Activated T-cell treated with anti-CD3 and anti-CD28 coated beads, Interleukin-2, amount 50 U/mL, for 24 hours (primary cell): Measurements from ENCODE around the gene ORM2.
"Not testable (repeated sequence)": the region's sequence is repeated elsewhere in the genome, so short reads cannot be mapped to it uniquely, and the experiment has no call there.

ENCODE experiments used
- DNase-seq: peaks from one replicate; pipeline ENCODE4 v3.0.0-alpha.2; 2020
- H3K27ac Mint-ChIP-seq: 2 replicates; pipeline ENCODE4 v1.8.0; 2020; ENCODE audit warnings: mild to moderate bottlenecking, mixed read lengths
- H3K27me3 Mint-ChIP-seq: 2 replicates; pipeline ENCODE4 v1.8.0; 2020; ENCODE audit warnings: mixed read lengths
- H3K36me3 Mint-ChIP-seq: 2 replicates; pipeline ENCODE4 v1.8.0; 2020; ENCODE audit warnings: low read depth, mixed read lengths
- H3K4me1 Mint-ChIP-seq: 2 replicates; pipeline ENCODE4 v1.8.0; 2020; ENCODE audit warnings: low read depth, mixed read lengths
- H3K4me3 Mint-ChIP-seq: 2 replicates; pipeline ENCODE4 v1.8.0; 2020; ENCODE audit warnings: mild to moderate bottlenecking, moderate library complexity, mixed read lengths
- H3K9me3 Mint-ChIP-seq: 2 replicates; pipeline ENCODE4 v1.8.0; 2020; ENCODE audit warnings: mixed read lengths

The ORM2 gene

DNA sequence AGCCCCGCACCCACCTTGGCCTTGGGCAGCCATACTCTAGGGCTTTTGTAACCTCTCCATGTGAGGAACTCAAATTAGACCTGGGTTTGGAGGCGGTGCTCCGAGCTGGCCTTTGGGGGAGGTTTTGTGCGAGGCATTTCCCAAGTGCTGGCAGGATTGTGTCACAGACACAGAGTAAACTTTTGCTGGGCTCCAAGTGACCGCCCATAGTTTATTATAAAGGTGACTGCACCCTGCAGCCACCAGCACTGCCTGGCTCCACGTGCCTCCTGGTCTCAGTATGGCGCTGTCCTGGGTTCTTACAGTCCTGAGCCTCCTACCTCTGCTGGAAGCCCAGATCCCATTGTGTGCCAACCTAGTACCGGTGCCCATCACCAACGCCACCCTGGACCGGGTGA, at the start of gene ORM2:
Gene ORM2, plus strand, starts transcription at position 245 of the 398 bp plus-strand sequence. Its CDS starts 36 bp downstream, at position 281.
- not testable (repeated sequence) for H3K27me3 Mint-ChIP-seq, H3K4me3 Mint-ChIP-seq, H3K9me3 Mint-ChIP-seq, H3K36me3 Mint-ChIP-seq, DNase-seq
- peak within 1 kb of the TSS; percentile 60 for H3K27ac Mint-ChIP-seq
- peaks cover 15% of the 10 kb centered on the region for H3K4me1 Mint-ChIP-seq

DNA sequence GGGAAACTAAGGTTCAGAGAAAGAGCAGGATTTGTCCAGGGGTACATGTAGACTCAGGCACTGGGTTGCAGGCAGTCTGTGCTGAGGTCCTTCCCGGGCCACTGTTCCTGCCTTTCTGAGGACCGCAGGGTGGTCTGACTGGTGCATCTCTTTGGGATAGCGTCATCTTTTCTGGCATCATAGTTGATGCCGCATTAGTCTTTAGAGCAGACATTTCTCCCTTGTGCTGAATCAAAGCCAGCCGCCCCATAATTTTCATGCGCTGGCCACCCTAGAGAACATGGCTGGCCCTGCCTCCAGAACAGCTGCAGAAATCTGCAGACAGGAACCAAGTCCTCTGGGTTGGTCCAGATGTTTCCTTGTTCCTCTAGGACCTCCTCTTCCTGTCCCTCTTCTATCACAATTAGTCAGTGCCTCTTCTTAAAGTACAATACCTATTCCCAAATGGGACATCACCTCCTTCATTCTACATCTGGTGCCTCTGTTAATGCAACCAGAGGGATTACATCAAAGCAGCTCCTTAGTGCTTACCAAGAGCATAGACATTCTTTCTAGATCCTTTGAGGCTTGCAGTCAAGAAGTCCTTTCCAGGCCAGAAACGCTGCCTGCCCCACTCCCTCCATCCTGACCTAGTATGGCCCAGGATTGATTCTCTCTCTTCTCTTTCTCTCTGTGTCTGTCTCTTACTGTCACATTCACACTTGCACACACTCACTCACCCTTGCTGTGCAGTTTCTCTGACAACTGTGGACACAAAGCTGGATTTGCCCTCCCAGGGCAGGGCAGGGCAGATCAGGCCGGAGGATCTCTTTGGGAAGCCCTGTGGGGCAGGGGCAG, 48.8 kb upstream of the ORM2 start:
- no peak overlapping the region for H3K4me3 Mint-ChIP-seq
- no peak overlapping the region for H3K27ac Mint-ChIP-seq
- no peaks in the 10 kb centered on the region for H3K4me1 Mint-ChIP-seq
- H3K36me3 Mint-ChIP-seq, result no peaks in the 10 kb centered on the region
- DNase-seq, result no peak
- H3K9me3 Mint-ChIP-seq, result no peaks in the 10 kb centered on the region
- H3K27me3 Mint-ChIP-seq, result no peaks in the 10 kb centered on the region

DNA sequence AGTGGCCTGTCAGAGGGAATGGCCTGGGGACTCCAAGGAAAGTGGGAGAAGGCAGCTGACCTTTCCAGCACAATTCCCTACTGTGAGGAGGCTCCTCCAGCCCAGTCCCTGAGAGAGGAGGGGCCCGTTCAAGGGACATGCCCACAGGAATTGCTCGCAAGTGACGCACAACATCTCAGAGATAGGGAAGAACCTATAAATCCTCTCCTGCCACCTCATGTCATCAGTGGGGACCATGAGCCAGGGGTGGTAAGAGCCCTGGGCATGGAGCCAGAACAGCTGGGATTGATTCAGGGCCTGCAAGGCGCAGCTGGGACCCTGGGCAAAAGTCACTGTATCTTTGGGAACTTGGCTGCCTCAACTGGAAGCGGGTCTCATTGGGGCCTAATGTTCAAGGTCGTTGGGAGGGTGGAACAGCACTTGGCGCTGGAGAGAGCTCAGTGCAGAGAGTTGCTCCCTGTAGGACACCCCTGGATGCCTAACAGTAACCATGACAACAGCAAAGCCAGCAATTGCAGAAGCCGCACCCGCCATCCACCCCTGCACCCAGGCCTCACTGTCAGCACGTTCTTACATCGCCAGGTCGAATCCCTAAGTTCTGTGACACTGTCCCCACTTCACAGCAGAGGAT, 48.1 kb upstream of the ORM2 start:
- no peak for DNase-seq
- no peak overlapping the region for H3K27ac Mint-ChIP-seq
- H3K36me3 Mint-ChIP-seq, result no peaks in the 10 kb centered on the region

DNA sequence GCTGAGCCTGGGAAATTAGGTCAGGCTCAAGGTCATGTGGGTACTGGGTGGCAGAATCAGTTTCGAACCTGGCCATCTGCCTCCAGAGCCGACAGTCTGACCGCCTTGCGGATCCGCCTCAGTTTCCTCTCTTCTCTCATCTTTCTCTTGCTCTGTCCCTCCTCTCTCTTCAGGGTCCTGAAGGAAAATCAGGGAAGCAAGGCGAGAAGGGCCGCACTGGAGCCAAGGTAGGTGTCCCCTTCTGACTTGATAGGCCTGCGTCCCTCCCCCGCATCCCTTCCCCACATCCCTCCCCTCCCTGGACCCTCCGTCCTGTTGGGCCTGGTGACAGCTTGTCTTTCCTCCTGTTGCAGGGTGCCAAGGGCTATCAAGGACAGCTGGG, 47.6 kb upstream of the ORM2 start:
- no peaks in the 10 kb centered on the region for H3K9me3 Mint-ChIP-seq
- no peaks in the 10 kb centered on the region for H3K4me1 Mint-ChIP-seq
- DNase-seq, result no peak
- no peak overlapping the region for H3K4me3 Mint-ChIP-seq
- no peaks in the 10 kb centered on the region for H3K36me3 Mint-ChIP-seq
- no peak overlapping the region for H3K27ac Mint-ChIP-seq
- no peaks in the 10 kb centered on the region for H3K27me3 Mint-ChIP-seq

More for the DNA sequence above, 48.1 kb upstream of the ORM2 start:
- no peaks in the 10 kb centered on the region for H3K9me3 Mint-ChIP-seq
- no peaks in the 10 kb centered on the region for H3K27me3 Mint-ChIP-seq
- no peak overlapping the region for H3K4me3 Mint-ChIP-seq
- H3K4me1 Mint-ChIP-seq, result no peaks in the 10 kb centered on the region

DNA sequence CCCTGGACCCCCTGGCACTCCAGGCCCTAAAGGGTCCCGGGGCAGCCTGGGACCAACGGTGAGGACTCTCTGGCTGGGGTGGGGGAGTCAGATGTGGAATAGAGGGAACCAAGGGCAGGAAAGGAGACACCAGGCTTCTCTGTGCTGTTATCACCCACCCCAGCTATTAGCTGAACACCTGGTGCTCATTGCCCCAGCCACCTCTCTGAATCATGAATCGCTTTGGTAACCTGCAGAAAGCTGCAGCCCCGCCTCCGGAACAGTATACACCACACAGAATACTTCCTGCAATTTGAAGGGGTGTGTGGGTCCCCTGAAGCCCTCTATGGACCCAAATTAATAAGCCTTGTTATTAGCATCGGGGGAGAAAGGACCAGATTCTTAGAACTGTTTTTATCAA, 47.2 kb upstream of the ORM2 start:
- no peaks in the 10 kb centered on the region for H3K36me3 Mint-ChIP-seq
- no peak overlapping the region for H3K4me3 Mint-ChIP-seq
- no peaks in the 10 kb centered on the region for H3K4me1 Mint-ChIP-seq
- H3K27ac Mint-ChIP-seq, result no peak overlapping the region
- H3K9me3 Mint-ChIP-seq, result no peaks in the 10 kb centered on the region
- DNase-seq, result no peak
- no peaks in the 10 kb centered on the region for H3K27me3 Mint-ChIP-seq

DNA sequence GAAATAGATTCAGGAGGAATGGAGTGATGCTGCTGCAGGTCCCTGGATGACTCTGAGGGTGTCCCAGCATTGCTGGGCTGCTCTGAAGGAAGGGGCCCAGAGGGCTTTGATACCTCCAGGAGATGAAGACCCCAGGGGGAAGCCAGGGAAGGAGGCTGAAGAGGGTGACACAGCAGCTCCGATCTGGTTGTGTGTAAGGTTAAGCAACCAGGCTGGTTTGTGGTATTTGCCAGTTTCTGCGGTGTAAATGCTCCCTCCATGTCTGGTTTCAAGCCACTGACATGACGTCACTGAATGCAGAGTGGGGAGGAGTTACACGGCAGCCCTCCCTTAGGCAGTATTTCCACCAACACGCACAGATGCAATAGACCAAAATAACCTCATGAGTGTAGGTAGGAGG, 46.7 kb upstream of the ORM2 start:
- DNase-seq, result no peak
- Mint-ChIP-seq H3K4me1 (no peaks in the 10 kb centered on the region), H3K9me3 (no peaks in the 10 kb centered on the region), H3K36me3 (no peaks in the 10 kb centered on the region), H3K4me3 (no peak overlapping the region), H3K27me3 (no peaks in the 10 kb centered on the region), H3K27ac (peak overlapping the region; percentile 34)

DNA sequence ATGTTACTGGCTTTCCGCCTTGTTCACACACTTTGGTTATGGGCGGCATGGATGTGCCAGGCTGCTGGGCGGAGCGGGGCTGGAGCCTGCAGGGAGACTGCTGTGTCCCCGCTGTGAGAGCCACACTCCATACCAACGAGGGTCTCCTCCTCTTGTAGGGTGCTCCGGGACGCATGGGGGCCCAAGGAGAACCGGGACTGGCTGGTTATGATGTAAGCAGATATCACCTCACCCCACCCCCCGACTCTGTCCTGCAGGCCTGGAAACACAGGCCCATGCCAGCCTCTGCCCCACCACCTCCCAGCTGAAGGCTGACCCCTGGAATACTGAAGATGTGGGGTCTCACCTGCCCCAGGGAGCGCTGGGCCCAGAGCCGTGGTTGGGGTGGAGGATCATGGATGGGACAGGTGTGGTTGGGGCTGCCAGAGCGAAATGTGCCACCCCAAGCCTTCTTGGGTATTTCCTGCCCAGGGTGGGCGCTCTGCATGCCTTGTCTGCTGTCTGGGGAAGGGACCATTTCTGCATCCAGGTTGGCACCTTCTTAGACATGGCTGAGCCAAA, 46.0 kb upstream of the ORM2 start:
- Mint-ChIP-seq H3K36me3 (no peaks in the 10 kb centered on the region), H3K9me3 (no peaks in the 10 kb centered on the region), H3K4me3 (no peak overlapping the region), H3K27me3 (no peaks in the 10 kb centered on the region), H3K27ac (no peak overlapping the region), H3K4me1 (no peaks in the 10 kb centered on the region)
- DNase-seq, result no peak

DNA sequence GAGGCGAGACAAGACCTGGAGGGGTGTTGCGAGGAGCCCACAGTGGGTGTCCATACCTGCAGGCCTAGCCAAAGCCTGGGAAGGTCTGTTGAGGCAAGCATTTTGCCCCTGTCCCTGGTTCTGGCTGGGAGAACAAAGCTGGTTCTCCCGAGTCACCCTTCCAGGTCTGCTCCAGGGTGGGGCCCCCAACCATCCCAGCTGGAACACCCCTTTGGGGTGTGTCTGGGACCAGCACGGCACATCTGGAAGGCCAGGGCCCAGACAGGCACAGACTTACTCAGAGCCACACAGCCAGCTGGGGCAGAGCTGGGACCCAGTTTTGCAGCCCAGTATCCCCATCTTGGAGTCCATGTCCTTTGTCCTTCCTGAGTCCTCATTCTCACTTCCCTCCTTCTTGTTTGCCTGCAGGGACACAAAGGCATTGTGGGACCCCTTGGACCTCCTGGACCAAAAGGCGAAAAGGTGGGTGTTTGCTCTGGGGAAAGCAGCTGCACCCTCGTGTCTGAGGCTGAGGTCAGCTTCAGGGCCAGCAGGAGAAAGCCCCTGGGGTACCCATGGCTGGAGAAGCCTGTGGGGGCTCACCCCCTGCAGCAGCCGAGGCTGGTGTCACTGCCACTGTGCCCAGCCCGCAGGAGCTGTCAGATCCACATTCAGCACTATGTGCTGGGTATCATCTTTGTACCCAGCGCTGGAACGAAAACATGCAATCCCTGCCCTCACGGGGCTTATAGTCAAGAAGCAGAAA, 45.2 kb upstream of the ORM2 start:
- Mint-ChIP-seq H3K27me3 (no peaks in the 10 kb centered on the region), H3K27ac (no peak overlapping the region), H3K4me3 (no peak overlapping the region), H3K9me3 (no peaks in the 10 kb centered on the region), H3K36me3 (no peaks in the 10 kb centered on the region), H3K4me1 (no peaks in the 10 kb centered on the region)
- no peak for DNase-seq

DNA sequence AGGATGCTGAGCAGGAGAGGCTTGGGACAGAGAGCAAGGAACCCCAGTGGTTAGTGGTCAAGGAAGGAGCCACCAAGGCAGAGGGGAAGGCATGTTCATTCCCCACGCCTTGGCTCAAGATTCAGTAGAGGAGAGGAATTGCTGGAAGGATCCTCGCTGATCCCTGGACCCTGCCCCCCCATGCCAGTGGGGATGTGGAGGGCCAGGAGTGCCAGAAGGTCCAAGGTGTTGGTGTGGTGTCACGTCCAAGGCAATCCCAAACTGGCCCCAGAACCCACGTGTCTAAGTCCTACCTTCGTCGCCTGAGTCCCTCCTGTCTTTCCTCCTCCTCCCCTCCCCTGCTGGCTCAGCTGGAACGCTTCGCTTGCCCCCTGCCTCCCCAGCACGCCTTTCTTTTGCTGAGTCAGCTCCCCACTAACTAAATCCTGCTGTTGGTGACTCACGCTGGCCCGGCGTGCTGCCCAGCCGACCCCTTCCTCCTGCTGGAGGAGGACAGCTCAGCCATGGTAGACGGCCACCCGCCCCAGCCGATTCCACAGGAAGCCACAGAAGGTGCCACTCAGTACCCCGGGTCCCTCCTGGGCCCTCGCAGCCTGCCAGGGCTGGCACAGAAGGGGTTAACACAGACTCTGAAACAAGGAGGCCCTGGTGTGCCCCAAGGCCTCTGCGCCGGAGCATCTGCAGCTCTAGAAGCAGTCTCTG, 44.4 kb upstream of the ORM2 start:
- H3K27me3 Mint-ChIP-seq, result no peaks in the 10 kb centered on the region
- H3K4me3 Mint-ChIP-seq, result no peak overlapping the region
- DNase-seq, result no peak
- no peak overlapping the region for H3K27ac Mint-ChIP-seq
- no peaks in the 10 kb centered on the region for H3K4me1 Mint-ChIP-seq
- H3K9me3 Mint-ChIP-seq, result no peaks in the 10 kb centered on the region
- H3K36me3 Mint-ChIP-seq, result no peaks in the 10 kb centered on the region

DNA sequence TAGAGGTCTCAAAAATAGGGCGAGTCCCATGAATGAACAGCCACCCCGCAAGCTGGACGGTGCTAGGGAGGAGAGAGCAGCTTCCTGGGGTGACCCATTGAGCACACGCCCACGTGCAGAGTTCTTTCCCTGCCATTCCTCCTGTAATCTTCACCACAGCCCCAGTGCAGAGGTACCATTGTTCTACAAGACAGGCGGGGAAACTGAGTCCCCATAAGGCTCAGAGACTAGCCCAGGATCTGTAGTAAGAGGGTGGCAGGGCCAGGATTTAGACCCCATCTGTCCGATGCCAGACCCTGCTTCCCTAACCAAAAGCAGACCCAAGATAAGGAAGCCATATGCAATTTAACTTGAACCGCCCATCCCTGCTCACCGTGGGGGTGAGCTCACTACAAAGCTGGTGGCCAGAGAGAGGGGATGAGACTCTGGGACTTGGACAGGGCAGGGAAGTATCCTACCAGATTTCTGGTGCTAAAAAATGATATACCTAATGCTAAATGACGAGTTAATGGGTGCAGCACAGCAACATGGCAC, 43.5 kb upstream of the ORM2 start:
- Mint-ChIP-seq H3K9me3 (no peaks in the 10 kb centered on the region), H3K36me3 (no peaks in the 10 kb centered on the region)
- DNase-seq, result no peak

DNA sequence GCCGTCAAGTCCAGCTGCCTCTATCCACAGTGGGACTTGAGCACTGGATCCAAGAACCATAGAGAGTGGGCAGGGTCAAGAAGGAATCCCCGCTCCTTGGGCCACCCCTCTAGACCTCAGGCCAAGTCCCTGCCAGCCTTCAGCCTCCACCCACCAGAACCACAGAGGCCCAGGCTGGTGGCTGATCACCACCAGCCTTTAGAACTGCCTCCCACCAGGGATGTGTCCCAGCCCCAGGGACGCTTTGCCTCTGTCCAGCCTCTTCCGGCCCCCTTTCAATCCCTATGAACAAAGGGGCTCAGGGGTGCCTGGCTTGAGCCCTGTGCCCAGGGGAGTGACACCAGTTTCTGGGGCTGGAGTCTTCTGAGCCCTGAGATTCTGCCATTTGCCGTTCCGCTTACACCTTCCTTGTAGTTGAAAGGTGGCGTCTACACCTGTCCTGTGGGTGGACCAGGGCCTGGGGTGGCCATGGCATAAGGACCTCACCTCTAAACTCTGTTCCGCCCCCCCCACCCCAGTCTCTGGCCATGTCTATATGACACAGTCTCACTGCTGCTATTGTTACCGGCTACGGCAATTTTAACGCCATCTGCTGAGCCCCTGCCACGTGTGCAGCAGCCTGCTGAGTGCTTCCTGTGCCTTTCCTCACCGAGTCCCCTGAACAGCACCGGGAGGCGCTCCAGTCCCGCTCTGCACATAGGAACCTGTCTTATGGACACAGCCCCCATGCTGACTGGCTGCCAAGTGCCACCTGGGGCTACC, 42.5 kb upstream of the ORM2 start:
- Mint-ChIP-seq H3K4me1 (peaks cover 2% of the 10 kb centered on the region), H3K9me3 (no peaks in the 10 kb centered on the region), H3K27ac (no peak overlapping the region), H3K27me3 (peaks cover 4% of the 10 kb centered on the region), H3K4me3 (no peak overlapping the region), H3K36me3 (no peaks in the 10 kb centered on the region)
- DNase-seq, result peak; percentile 14

More for the DNA sequence above, 43.5 kb upstream of the ORM2 start:
- no peak overlapping the region for H3K27ac Mint-ChIP-seq
- peaks cover 4% of the 10 kb centered on the region for H3K27me3 Mint-ChIP-seq
- H3K4me1 Mint-ChIP-seq, result peaks cover 2% of the 10 kb centered on the region
- H3K4me3 Mint-ChIP-seq, result no peak overlapping the region

DNA sequence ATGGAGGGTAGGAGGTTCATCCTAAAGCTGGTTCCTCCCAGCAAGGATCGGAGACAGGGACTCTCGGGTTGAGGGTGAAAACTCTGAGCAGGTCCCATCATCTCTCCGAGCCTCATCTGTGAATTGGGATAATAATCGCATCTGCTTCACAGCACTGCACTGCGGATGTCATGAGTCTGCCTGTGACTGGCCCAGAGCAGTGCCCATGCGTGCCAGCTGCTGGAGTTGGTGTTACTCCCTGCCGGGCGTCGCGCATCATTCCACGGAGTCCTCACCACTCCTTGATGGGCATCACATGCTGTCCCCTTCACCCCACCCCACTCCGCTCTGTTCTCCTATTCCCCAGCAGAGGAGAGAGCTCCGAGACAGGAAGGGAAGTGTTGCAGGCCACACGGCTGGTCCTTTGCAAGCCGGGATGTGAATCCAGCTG, 41.9 kb upstream of the ORM2 start:
- Mint-ChIP-seq H3K4me3 (no peak overlapping the region), H3K9me3 (no peaks in the 10 kb centered on the region), H3K4me1 (peaks cover 2% of the 10 kb centered on the region), H3K27ac (no peak overlapping the region), H3K36me3 (no peaks in the 10 kb centered on the region), H3K27me3 (peaks cover 6% of the 10 kb centered on the region)
- DNase-seq, result peak; percentile 11

DNA sequence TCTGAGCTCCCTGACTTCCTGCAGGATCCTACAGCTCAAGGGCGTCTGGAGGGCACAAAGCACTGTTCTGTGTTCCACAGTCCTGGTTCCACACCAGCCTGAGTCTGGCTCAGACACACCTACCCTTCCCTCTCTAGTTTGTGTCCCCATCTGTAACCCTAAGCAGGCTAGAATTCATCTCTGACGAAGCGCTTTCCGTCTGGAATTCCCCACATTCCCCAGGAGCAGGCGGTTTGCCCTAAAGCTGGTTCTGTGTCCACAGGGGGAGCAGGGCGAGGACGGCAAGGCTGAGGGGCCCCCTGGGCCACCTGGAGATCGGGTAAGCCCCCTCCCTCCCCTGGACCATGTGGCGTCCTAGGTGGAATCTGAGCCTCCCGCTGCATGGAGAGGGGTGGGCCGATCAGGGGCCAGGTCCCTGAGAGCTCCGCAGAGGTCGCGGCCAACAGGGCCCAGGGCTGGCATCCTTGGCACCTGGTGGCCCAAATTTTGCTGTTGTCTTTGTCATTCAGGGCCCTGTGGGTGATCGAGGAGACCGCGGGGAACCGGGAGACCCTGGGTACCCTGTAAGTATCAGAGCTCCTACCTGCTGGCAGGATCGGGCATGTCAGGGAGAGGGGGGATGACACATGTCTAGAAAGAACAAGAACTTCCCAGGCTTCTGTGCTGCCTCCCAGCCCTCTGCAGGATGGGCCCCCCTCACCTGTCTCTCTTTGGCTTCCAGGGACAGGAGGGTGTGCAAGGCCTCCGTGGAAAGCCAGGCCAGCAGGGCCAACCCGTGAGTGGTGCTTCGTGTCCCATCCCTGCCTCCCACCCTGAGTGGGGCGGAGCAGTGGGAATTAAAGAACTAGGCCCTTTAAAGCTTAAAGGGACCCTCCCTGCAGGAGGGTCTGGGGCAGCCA, 41.2 kb upstream of the ORM2 start:
- H3K27ac Mint-ChIP-seq, result no peak overlapping the region
- H3K4me1 Mint-ChIP-seq, result peaks cover 2% of the 10 kb centered on the region
- H3K4me3 Mint-ChIP-seq, result no peak overlapping the region
- H3K27me3 Mint-ChIP-seq, result peaks cover 6% of the 10 kb centered on the region
- no peaks in the 10 kb centered on the region for H3K9me3 Mint-ChIP-seq
- no peaks in the 10 kb centered on the region for H3K36me3 Mint-ChIP-seq
- DNase-seq, result peak; percentile 17
